Testis (tissue), 2 donors: Measurements from ENCODE around the gene EPS8L2.

Source experiments
- POLR2A ChIP-seq: fragments of 450-650 bp; IDR thresholded peaks from one replicate; pipeline ENCODE4 v1.6.1; 2017; ENCODE audit warnings: antibody characterized with exemption, mild to moderate bottlenecking, moderate library complexity
- TF ChIP-seq, protein P1 (sequence below), 3 experiments: fragments of 450-650 bp in 2 of 3; fragments of 200-600 bp in 1 of 3; sonication (generic) in 1 of 3; IDR thresholded peaks; one replicate each; pipeline ENCODE4 v1.5.1; 2016 to 2019; ENCODE audit warnings: antibody characterized with exemption in 3 of 3, mild to moderate bottlenecking in 2 of 3, moderate library complexity in 1 of 3

DNA sequence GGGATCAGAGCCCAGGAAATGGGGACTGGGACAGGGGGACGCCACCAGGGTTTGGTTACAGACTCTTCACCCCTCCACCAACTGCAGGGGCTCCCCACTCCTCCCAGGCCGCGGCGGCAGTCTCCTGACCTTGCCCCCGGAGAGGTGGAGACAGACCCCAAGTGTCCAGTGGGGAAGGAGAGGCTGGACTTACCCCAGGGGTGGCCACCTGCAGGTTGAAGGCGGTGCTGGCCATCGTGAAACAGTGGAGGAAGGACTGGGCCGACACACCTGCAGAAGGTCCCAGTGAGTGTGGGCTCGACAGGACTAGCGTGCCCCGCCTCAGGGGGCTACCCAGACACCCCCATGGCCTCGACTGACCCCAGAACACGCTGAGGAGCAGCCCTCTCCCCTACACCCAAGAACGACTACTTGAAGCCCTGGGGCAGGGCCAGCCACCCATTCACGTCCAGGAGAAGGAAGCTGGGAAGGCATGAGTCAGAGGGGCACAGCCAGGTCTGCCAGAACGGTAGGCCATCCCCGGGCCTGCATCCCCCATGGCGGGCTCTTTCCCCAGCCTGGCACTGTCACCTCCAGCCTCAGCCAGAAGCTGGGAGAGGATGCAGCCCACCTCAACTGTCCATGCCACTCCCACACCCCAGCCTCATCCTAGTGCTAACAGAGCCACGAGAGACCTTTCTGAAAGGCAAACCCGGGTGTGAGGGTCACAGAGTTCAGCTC is 69.0 kb downstream of the EPS8L2 start:
- TF ChIP-seq, protein P1, sequence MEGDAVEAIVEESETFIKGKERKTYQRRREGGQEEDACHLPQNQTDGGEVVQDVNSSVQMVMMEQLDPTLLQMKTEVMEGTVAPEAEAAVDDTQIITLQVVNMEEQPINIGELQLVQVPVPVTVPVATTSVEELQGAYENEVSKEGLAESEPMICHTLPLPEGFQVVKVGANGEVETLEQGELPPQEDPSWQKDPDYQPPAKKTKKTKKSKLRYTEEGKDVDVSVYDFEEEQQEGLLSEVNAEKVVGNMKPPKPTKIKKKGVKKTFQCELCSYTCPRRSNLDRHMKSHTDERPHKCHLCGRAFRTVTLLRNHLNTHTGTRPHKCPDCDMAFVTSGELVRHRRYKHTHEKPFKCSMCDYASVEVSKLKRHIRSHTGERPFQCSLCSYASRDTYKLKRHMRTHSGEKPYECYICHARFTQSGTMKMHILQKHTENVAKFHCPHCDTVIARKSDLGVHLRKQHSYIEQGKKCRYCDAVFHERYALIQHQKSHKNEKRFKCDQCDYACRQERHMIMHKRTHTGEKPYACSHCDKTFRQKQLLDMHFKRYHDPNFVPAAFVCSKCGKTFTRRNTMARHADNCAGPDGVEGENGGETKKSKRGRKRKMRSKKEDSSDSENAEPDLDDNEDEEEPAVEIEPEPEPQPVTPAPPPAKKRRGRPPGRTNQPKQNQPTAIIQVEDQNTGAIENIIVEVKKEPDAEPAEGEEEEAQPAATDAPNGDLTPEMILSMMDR (IDR thresholded peaks at IDR 0.05): no peak
- no peak for TF ChIP-seq POLR2A
